ENCODE results near the gene PTPRE.
A peak's percentile ranks its signal among the peaks of the same experiment; 100 is the strongest.

PTPRE gene

DNA sequence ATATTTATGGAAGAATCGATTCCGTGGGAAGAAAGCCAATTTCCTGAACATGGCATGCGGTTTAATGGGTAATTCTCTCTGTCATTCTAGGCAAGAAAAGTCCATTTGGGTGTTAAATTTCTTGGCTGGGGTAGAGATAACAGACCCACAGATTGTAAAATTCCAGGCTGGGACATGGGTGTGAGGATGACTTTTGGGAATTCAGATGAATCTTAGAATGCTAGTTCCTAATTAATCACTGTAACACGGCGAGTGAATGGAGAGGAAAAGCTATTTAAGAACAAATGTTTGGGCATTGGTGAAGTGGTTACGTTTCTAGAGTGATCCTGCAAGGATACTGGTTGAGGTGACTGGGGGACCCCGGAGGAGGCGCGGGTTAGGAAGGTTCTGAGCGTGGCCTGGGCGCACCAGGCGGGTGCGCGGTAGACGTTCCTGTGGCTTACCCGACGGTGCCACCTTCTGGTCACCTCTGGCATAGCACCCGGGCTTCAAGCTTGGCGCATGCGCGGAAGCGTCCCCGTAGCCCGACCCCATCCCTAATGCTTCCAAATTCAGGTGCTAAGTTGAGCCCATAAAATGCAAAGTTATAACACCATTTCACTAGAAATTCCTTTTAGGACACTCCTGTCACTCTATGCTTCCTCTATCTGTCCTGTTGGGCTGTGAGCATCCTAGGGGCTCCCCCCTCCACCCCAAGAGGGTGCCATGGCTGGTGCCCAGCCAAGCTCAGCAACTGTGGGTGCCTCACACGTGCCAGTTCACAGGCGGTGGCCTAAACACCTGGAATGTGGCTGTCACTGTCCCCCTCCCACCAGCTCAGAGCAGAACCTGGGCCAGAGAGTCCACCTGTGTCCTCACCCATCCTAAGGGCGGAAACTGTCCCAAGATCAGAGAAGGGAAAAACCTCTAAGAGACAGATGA, 104.4 kb downstream of the PTPRE start:
- DNase-seq (ENCODE audit: low spot score), result no peak
- Histone ChIP-seq H3K36me3 (ENCODE audit: low read depth) (no peaks in the 10 kb centered on the region), H3K4me3 (ENCODE audit: severe bottlenecking) (no peak overlapping the region), H3K27me3 (ENCODE audit: insufficient read depth, poor library complexity, severe bottlenecking) (no peaks in the 10 kb centered on the region), H3K4me1 (ENCODE audit: insufficient read depth, poor library complexity, severe bottlenecking) (no peaks in the 10 kb centered on the region), H3K9me3 (ENCODE audit: severe bottlenecking) (no peaks in the 10 kb centered on the region), H3K27ac (ENCODE audit: poor library complexity, severe bottlenecking) (no peak overlapping the region)
- ATAC-seq (ENCODE audit: low read depth), result peak; percentile 86
- TF ChIP-seq, protein P1, sequence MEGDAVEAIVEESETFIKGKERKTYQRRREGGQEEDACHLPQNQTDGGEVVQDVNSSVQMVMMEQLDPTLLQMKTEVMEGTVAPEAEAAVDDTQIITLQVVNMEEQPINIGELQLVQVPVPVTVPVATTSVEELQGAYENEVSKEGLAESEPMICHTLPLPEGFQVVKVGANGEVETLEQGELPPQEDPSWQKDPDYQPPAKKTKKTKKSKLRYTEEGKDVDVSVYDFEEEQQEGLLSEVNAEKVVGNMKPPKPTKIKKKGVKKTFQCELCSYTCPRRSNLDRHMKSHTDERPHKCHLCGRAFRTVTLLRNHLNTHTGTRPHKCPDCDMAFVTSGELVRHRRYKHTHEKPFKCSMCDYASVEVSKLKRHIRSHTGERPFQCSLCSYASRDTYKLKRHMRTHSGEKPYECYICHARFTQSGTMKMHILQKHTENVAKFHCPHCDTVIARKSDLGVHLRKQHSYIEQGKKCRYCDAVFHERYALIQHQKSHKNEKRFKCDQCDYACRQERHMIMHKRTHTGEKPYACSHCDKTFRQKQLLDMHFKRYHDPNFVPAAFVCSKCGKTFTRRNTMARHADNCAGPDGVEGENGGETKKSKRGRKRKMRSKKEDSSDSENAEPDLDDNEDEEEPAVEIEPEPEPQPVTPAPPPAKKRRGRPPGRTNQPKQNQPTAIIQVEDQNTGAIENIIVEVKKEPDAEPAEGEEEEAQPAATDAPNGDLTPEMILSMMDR (IDR thresholded peaks at IDR 0.05; ENCODE audit: poor library complexity, severe bottlenecking), result peak; percentile 97

DNA sequence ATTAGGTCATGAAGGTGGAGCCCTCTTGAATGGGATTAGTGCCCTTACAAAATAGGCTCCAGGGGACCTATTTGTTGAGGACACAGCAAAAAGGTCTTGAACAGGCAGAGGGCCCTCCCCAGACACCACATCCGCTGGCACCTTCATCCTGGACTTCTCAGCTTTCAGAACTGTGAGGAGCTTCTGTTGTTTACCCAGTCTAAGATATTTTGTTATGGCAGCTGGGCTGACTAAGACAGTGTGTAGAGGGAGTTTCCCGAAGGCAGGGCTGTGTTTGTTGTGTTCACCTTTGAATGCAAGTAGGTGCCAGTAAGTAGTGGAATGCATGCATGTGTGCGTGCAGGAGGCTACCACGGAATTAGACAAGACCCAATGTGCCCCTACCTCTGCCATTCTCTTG, 106.7 kb downstream of the PTPRE start:
- TF ChIP-seq, protein P1 (IDR thresholded peaks at IDR 0.05; ENCODE audit: poor library complexity, severe bottlenecking), result no peak
- H3K36me3 ChIP-seq (ENCODE audit: low read depth), result no peaks in the 10 kb centered on the region
- ATAC-seq (ENCODE audit: low read depth) (no peak; the same call in 2 of the 3 replicates), DNase-seq (ENCODE audit: low spot score) (no peak)
- no peaks in the 10 kb centered on the region for H3K9me3 ChIP-seq (ENCODE audit: severe bottlenecking)
- no peaks in the 10 kb centered on the region for H3K27me3 ChIP-seq (ENCODE audit: insufficient read depth, poor library complexity, severe bottlenecking)
- H3K4me1 ChIP-seq (ENCODE audit: insufficient read depth, poor library complexity, severe bottlenecking), result no peaks in the 10 kb centered on the region
- no peak overlapping the region for H3K27ac ChIP-seq (ENCODE audit: poor library complexity, severe bottlenecking)
- H3K4me3 ChIP-seq (ENCODE audit: severe bottlenecking), result no peak overlapping the region

DNA sequence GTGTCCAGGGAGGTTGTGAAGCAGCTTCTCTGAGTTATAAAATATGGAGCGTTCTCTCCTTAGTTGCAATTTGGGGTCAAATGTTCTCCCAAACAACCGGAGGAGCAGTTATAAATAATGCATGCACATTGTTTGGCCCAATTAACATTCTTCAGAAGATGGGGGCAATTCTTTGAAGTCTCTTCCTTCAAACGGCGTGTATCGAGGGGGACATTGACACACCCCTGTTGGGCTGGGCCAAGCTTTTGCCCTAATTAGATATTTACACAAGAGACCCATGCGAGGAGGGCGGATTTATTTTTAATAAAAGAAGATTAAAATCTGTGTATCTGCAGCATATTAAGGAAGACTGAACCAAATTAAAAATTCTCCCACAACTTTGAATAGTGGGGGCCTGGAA, 107.3 kb downstream of the PTPRE start:
- Histone ChIP-seq H3K9me3 (ENCODE audit: severe bottlenecking) (no peaks in the 10 kb centered on the region), H3K27me3 (ENCODE audit: insufficient read depth, poor library complexity, severe bottlenecking) (no peaks in the 10 kb centered on the region), H3K4me1 (ENCODE audit: insufficient read depth, poor library complexity, severe bottlenecking) (no peaks in the 10 kb centered on the region), H3K36me3 (ENCODE audit: low read depth) (no peaks in the 10 kb centered on the region), H3K4me3 (ENCODE audit: severe bottlenecking) (no peak overlapping the region), H3K27ac (ENCODE audit: poor library complexity, severe bottlenecking) (no peak overlapping the region)
- ATAC-seq (ENCODE audit: low read depth), result no peak
- no peak for DNase-seq (ENCODE audit: low spot score)
- TF ChIP-seq, protein P1 (IDR thresholded peaks at IDR 0.05; ENCODE audit: poor library complexity, severe bottlenecking), result no peak

DNA sequence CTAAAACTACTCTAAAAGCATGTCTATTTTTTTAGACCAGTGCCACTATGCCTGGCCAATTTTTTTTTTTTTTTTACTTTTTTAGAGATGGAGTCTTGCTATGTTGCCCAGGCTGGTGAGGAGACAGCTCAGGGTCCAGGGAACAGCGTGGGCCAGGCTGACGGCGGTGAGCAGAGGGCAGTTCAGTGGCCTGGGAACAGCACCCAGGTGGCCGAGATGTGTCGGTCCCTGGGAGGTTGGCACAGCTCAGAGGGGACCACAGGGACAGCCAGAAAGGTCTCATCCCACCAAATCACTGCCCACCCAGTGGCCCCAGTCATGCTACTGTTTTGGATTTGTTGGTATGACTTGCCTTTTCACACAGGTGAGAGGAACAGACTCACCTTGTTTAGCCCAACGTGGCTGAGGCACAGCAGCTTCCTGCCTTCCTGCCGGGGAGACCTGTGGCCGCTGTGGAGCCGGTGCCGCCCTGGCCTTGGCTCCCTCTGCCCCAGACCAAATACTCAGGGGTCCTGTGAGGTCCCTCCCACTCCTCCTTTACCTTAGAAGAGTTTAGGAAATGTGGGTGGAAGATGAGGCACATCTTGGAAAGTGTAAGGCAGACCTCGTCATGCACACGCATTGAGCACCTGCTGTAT, 109.6 kb downstream of the PTPRE start:
- Histone ChIP-seq H3K36me3 (ENCODE audit: low read depth) (no peaks in the 10 kb centered on the region), H3K27ac (ENCODE audit: poor library complexity, severe bottlenecking) (no peak overlapping the region)
- ATAC-seq (ENCODE audit: low read depth), result no peak

More for the DNA sequence above, 109.6 kb downstream of the PTPRE start:
- H3K9me3 ChIP-seq (ENCODE audit: severe bottlenecking), result no peaks in the 10 kb centered on the region
- H3K4me1 ChIP-seq (ENCODE audit: insufficient read depth, poor library complexity, severe bottlenecking), result no peaks in the 10 kb centered on the region
- no peaks in the 10 kb centered on the region for H3K27me3 ChIP-seq (ENCODE audit: insufficient read depth, poor library complexity, severe bottlenecking)
- TF ChIP-seq, protein P1 (IDR thresholded peaks at IDR 0.05; ENCODE audit: poor library complexity, severe bottlenecking), result no peak
- H3K4me3 ChIP-seq (ENCODE audit: severe bottlenecking), result no peak overlapping the region
- DNase-seq (ENCODE audit: low spot score), result no peak
